Measurements from ENCODE around the gene TSPO2. TPM values are rescaled to one million over a fixed set of nuclear protein-coding genes. Genes with fewer than 3 reads are reported as not detected.

TSPO2 gene
- total and polyA plus RNA-seq, 2 of the 8 experiments (the other 6 are each of a cell fraction or from before 2014, with no cell fraction given) = not detected

DNA sequence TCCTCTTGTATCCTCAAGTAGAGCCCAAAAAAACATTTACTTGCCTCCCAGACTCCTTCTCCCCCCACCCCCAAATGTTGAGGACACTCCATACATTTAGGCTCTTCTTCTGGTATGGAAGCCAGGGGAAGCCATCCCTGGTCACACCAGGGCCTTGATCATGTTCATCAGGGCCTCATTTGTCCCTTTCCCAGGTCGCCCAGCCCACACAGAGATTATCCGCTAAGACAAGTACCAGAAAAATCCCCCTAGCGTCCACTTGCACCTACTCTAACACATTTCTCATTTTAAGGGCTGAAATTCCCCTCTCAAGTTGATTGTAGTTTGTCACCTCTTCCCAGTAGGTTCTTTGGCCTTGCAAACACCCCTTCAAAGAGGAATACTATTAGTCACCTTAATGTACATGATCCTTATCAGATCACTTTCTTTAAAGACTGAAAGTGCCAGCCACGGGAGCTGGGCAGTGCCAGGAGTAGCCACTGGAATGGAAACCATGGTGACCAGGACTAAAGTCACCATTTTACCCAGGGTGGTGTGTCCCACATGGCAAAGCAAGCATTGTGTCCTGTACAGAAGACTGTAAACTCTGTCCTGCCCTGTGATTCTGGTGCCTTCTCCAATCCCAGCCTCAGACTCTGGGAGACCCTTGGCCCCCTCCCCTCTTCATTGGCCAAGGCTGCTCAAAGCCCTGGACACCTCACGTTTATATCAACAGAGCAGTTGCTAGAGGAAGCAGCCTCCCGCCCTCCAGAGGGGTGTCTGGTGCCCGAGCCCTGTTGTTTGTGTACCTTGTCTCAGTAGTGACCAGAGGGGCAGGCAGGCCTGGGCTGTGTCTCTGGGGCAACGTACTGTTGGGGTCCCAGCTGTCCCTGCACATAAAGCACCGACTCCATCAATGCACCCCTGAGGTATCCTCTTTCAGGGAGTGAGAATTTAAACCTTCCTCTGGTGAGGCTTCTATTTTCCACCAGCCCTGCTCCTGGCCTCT is 5.8 kb downstream of the TSPO2 start:
- Histone ChIP-seq H4K5ac (ENCODE audit: insufficient read length, low read depth, low read length) (no peak overlapping the region), H3K79me2 (ENCODE audit: control insufficient read depth in 1 of 2, insufficient read depth in 2 of 2, low read length in 2 of 2) (no peaks in the 10 kb centered on the region), H3K9ac (replicated peaks in 1 of 4; ENCODE audit: extremely low read depth in 1 of 4, low read depth in 3 of 4, low read length in 3 of 4) (no peak overlapping the region), H3K27ac (ENCODE audit: low read depth, low read length) (no peak overlapping the region), H3K23me2 (ENCODE audit: low read depth, low read length) (no peaks in the 10 kb centered on the region), H3K56ac (replicated peaks; ENCODE audit: insufficient read length, low read depth, low read length) (no peak overlapping the region), H4K91ac (replicated peaks; ENCODE audit: insufficient read length, low read length) (no peak overlapping the region), H2BK12ac (ENCODE audit: low read depth, low read length) (no peak overlapping the region), H3K27me3 (replicated peaks in 1 of 4; ENCODE audit: control insufficient read depth in 3 of 4, extremely low read depth in 1 of 4, insufficient read depth in 3 of 4, low read length in 3 of 4) (no peaks in the 10 kb centered on the region), H3K14ac (ENCODE audit: insufficient read length) (no peak overlapping the region), H2BK5ac (ENCODE audit: low read depth, low read length) (no peak overlapping the region), H2BK20ac (ENCODE audit: low read length) (no peak overlapping the region), H3K4me2 (ENCODE audit: insufficient read depth in 1 of 2, low read depth in 2 of 2, low read length in 2 of 2) (no peak overlapping the region), H2BK120ac (replicated peaks; ENCODE audit: low read depth, low read length) (no peak overlapping the region), H3K4me3 (ENCODE audit: extremely low read depth in 1 of 4, insufficient read depth in 2 of 4, low read depth in 3 of 4, low read length in 4 of 4) (no peak overlapping the region), H4K20me1 (replicated peaks in 1 of 2; ENCODE audit: control insufficient read depth in 1 of 2, insufficient read depth in 2 of 2, low read length in 2 of 2) (no peaks in the 10 kb centered on the region), H2BK15ac (ENCODE audit: low read length) (no peak overlapping the region), H3K23ac (ENCODE audit: insufficient read length) (no peak overlapping the region), H3K79me1 (ENCODE audit: low read depth, low read length) (no peaks in the 10 kb centered on the region), H3K9me3 (ENCODE audit: insufficient read depth in 2 of 2, low read depth in 1 of 2, low read length in 1 of 2) (no peaks in the 10 kb centered on the region), H3K18ac (ENCODE audit: extremely low read depth, low read length) (no peak overlapping the region), H4K8ac (ENCODE audit: extremely low read depth, insufficient read depth, low read length) (no peak overlapping the region), H2AK5ac (ENCODE audit: low read depth, low read length) (no peak overlapping the region), H3K4me1 (replicated peaks in 1 of 4; ENCODE audit: control insufficient read depth in 3 of 4, insufficient read depth in 4 of 4, low read length in 3 of 4) (peaks cover 0 to under 1% (median 0%) of the 10 kb centered on the region in 4 experiments; a peak in 2 of 7 replicates), H3K4ac (replicated peaks; ENCODE audit: insufficient read length, low read depth, low read length) (no peak overlapping the region), H3K36me3 (ENCODE audit: control insufficient read depth in 2 of 4, insufficient read depth in 4 of 4, low read length in 3 of 4) (no peaks in the 10 kb centered on the region), H2AFZ (ENCODE audit: low read length) (no peak overlapping the region)
- ChIA-PET POLR2A (ENCODE audit: partially characterized antibody) (interaction anchor here (1.4 to 1.8 kb wide), 2 partner anchors 9 to 20 kb away, joined by 3 to 4 read pairs; partner anchors contain the start of gene UNC5CL), CTCF (ENCODE audit: partially characterized antibody) (interaction anchor here (0.6 to 2.6 kb wide), 6 partner anchors 8 to 136 kb away, joined by 3 to 12 read pairs (median 4); no protein-coding TSS in a partner anchor)
- no peak for TF ChIP-seq NRF1 (IDR thresholded peaks at IDR 0.05; ENCODE audit: low read depth, low read length)
- DNase-seq (ENCODE audit: low read depth in 1 of 2, low spot score in 2 of 2) (no peak), FAIRE-seq (no peak)
- 85% methylated on average over 9 of the region's 9 CpGs; no CpG with 5 or more reads in 1 of the 2 experiments for WGBS, 2 experiments (ENCODE audit: extremely low coverage in 1 of 2, insufficient coverage in 1 of 2, insufficient read length in 1 of 2, insufficient replicate concordance in 2 of 2, low coverage in 1 of 2, low lambda C conversion rate in 2 of 2, missing lambda C conversion rate in 1 of 2)

Measured in H1 (cell line).